Heart left ventricle (tissue), 16 donors: ENCODE data around the gene KCNH1. TPM values are rescaled to one million over a fixed set of nuclear protein-coding genes. Genes with fewer than 3 reads are reported as not detected.

Experiments used
- ATAC-seq, 4 donors: fragments of 200-7000 bp; cut with Tn5 transposase; one replicate each; pipeline ENCODE4 v1.9.1; 2020 to 2022; ENCODE audit warnings: moderate library complexity in 4 of 4, mild to moderate bottlenecking in 3 of 4, moderate number of reproducible peaks in 1 of 4
- DNase-seq, 5 donors: peaks; one replicate each; pipeline ENCODE4 v3.0.0-alpha.2; 2020
- H3K27ac ChIP-seq, 12 donors: fragments of 200-600 bp; sonication (generic) in 4 of 12; one replicate each; pipeline versions ENCODE4 v1.5.0 to v1.8.0; 2016 to 2022; ENCODE audit warnings: mild to moderate bottlenecking in 2 of 12
- H3K27me3 ChIP-seq, 9 donors: fragments of 200-600 bp; sonication (generic) in 2 of 9; one replicate each; pipeline versions ENCODE4 v1.5.1 to v1.8.0; 2016 to 2022; ENCODE audit warnings: mild to moderate bottlenecking in 3 of 9
- H3K36me3 ChIP-seq, 9 donors: fragments of 200-600 bp; sonication (generic) in 2 of 9; one replicate each; pipeline versions ENCODE4 v1.5.0 to v1.8.0; 2018 to 2022; ENCODE audit warnings: mild to moderate bottlenecking in 2 of 9
- H3K4me1 ChIP-seq, 12 donors: fragments of 200-600 bp; sonication (generic) in 4 of 12; one replicate each; pipeline versions ENCODE4 v1.5.0 to v1.8.0; 2016 to 2022; ENCODE audit warnings: mild to moderate bottlenecking in 3 of 12
- H3K4me3 ChIP-seq, 12 donors: fragments of 200-600 bp; sonication (generic) in 4 of 12; one replicate each; pipeline versions ENCODE4 v1.5.0 to v1.8.0; 2017 to 2022; ENCODE audit warnings: mild to moderate bottlenecking in 9 of 12, moderate library complexity in 4 of 12
- H3K9me3 ChIP-seq, 12 donors: fragments of 200-600 bp; sonication (generic) in 4 of 12; one replicate each; pipeline versions ENCODE4 v1.5.0 to v1.8.0; 2016 to 2022; ENCODE audit warnings: mild to moderate bottlenecking in 1 of 12
- POLR2A ChIP-seq, 2 donors: fragments of 450-650 bp; IDR thresholded peaks; one replicate each; pipeline ENCODE4 v1.6.1; 2017; ENCODE audit warnings: antibody characterized with exemption in 2 of 2, mild to moderate bottlenecking in 2 of 2, moderate library complexity in 2 of 2
- WGBS, 4 donors: extraction: QIAGEN DNeasy Blood & Tissue Kit in 2 of 4; methylation state at CpG; one replicate each; pipeline versions ENCODE4 v1.1.5 to v1.1.7; 2013 to 2018; 5-methylcytosine and 5-hydroxymethylcytosine counted together
- intact Hi-C, 10 donors: fragments of 100-400 bp; cut with DNase I; formaldehyde crosslinking; loops; one replicate each; pipeline versions ENCODE4 v1.11.1 to v1.14.2; 2022
- polyA plus RNA-seq, 2 donors: library from polyadenylated mRNA; stranded (reverse); fragments of 200-250 nt; gene quantifications; one replicate each; pipeline ENCODE4 v1.2.3, GENCODE V29; 2013
- total RNA-seq, 9 donors: library from RNA; depleted of rRNA in 2 of 9; stranded (reverse); fragments of >200 nt in 2 of 9; fragmentation: NEBNext Ultra II Directional in 3 of 9; extraction: Animal tissue kit (Norgen Biotek cat#: 25700) in 3 of 9; gene quantifications; one replicate each; pipeline versions ENCODE4 v1.1.0 to v1.2.4, GENCODE V29; 2016 to 2023
- TF ChIP-seq, protein P1 (sequence below), 12 donors: fragments of 200-600 bp; sonication (generic) in 4 of 12; IDR thresholded peaks; one replicate each; pipeline versions ENCODE4 v1.5.0 to v1.8.0; 2018 to 2022; ENCODE audit warnings: antibody characterized with exemption in 12 of 12, mild to moderate bottlenecking in 5 of 12
- donor health status: ischemic (EF 13 %, LVEDD 7.1; RV severe dilation, severe dysfunction).
- donor health status: healthy with polysubstance abuse.
- donor health status: DM: no; HTN: yes; CAD: no.
- donor health status: DM: no; HTN: no; CAD: no.
- donor health status: ischemic (EF 25% LVEDD 6.9; RV normal size, moderate dysfunction).
- donor health status: ischemic (EF 25% LVEDD 5.7; RV mildly dilated, moderate dysfunction).
- donor health status: healthy.
- donor health status: DM: yes; HTN: yes; CAD: no.
- donor health status: ischemic (EF 35%, LVEDD 5.7; RV mildly dilated, moderate dysfunction).
- donor health status: nonischemic (EF 11% LVEDD 7.7; RV severe dilation, severe dysfunction).
- donor health status: DM: yes; HTN: yes; CAD: no.
- donor health status: PGD.
- donor health status: ischemic (EF 29% LVEDD 5.4; RV normal size, mild dysfunction).
- donor health status: nonischemic (EF 23%, LVEDD 6.1; RV moderate dilation, normal function).

Gene KCNH1
- total and polyA plus RNA-seq, 11 donors = 0.03 TPM; not detected in 10

DNA sequence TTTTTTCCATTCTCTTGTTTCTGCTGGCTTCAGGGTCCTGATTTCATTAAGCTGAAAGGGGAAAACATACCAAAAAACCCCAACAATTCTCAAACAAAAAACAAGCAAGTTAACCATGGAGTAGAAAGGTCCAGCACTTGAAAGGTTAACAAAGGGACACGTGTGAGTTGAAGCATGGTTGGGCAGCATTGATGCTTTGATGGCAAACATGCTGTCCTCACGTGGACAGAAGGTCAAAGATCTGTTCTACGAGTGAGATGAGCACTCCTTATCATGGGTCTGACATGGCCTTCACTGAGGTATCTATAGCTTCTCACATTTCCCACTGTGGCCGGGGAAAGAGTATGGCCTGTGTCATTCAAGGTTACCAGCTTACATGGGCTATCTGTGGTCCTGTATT, 410.3 kb downstream of the KCNH1 start:
- DNase-seq (no peak), ATAC-seq (no peak)
- WGBS, 4 donors = 16 to 25% (median 17%) methylated on average over 4 of the region's 4 CpGs
- H3K27ac ChIP-seq = no peak overlapping the region
- no peaks in the 10 kb centered on the region for H3K36me3 ChIP-seq
- H3K27me3 ChIP-seq = peaks cover 0 to 3% (median 0%) of the 10 kb centered on the region in 9 donors
- H3K4me1 ChIP-seq = no peaks in the 10 kb centered on the region
- no peak overlapping the region for H3K4me3 ChIP-seq
- TF ChIP-seq, protein P1, sequence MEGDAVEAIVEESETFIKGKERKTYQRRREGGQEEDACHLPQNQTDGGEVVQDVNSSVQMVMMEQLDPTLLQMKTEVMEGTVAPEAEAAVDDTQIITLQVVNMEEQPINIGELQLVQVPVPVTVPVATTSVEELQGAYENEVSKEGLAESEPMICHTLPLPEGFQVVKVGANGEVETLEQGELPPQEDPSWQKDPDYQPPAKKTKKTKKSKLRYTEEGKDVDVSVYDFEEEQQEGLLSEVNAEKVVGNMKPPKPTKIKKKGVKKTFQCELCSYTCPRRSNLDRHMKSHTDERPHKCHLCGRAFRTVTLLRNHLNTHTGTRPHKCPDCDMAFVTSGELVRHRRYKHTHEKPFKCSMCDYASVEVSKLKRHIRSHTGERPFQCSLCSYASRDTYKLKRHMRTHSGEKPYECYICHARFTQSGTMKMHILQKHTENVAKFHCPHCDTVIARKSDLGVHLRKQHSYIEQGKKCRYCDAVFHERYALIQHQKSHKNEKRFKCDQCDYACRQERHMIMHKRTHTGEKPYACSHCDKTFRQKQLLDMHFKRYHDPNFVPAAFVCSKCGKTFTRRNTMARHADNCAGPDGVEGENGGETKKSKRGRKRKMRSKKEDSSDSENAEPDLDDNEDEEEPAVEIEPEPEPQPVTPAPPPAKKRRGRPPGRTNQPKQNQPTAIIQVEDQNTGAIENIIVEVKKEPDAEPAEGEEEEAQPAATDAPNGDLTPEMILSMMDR (IDR thresholded peaks at IDR 0.05) = no peak
- no peak for TF ChIP-seq POLR2A (IDR thresholded peaks at IDR 0.05)
- intact Hi-C loops = no loop called here
- H3K9me3 ChIP-seq = no peaks in the 10 kb centered on the region

DNA sequence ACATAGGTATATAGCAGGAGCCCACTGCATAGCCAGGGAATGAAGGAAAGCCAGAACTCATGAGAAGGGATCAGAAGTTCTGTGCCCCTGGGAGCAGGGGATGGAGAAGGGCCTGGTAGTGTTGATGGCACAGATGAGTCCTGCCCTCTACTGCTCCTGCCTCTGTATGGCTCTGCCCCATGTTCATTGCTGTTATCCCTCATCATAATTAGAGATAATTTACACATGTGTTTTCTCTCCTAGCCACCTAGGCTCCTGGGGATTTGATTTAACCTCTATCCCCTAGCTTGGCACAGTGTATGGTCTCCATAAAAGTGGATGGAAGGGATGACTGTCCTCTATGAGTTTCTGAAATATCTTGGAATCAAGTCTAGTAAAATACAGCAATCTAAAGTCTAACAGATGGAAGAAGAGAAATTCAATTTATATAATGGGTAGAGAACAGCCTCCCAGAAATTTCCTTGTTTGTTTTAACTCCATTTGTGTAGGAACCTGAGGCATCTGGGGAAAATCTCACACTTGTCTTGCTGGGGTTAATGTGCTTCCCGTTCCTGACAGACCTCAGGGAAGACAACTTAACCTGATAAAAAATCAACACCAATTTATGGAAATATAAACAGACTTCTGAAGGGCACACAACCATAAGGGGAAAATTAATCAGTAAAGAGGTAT, 411.4 kb downstream of the KCNH1 start:
- Histone ChIP-seq H3K36me3 (no peaks in the 10 kb centered on the region), H3K4me1 (no peaks in the 10 kb centered on the region), H3K9me3 (no peaks in the 10 kb centered on the region), H3K27ac (no peak overlapping the region), H3K27me3 (peaks cover 0 to 3% (median 0%) of the 10 kb centered on the region in 9 donors), H3K4me3 (no peak overlapping the region)
- no peak for DNase-seq
- intact Hi-C loops = no loop called here
- WGBS, 4 donors = 25 to 39% (median 31%) methylated on average over 1 of the region's 1 CpG
- no peak for ATAC-seq
- no peak for TF ChIP-seq POLR2A (IDR thresholded peaks at IDR 0.05)
- TF ChIP-seq, protein P1 (IDR thresholded peaks at IDR 0.05) = no peak

DNA sequence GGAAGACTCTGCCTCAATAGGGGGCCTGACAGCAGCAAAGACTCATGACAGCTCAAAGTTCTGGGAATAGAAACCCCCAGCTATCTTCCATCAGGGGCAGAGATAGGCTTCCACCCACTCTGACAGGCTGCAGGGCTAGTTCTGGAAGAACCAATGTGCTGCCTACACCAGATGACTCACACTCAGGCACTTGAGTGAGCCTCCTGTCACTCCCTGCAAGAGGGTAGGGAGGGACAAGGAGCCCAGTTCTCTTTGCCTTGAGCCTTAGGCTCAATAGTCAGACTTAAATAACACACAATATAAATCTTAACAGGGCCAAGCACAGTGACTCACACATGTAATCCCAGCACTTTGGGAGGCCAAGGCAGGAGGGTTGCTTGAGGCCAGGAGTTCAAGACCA, 418.9 kb downstream of the KCNH1 start:
- no peaks in the 10 kb centered on the region for H3K9me3 ChIP-seq
- TF ChIP-seq POLR2A (IDR thresholded peaks at IDR 0.05) = no peak
- TF ChIP-seq, protein P1 (IDR thresholded peaks at IDR 0.05) = no peak
- H3K4me3 ChIP-seq = no peak overlapping the region
- no peak for ATAC-seq
- H3K36me3 ChIP-seq = no peaks in the 10 kb centered on the region
- H3K4me1 ChIP-seq = no peaks in the 10 kb centered on the region
- H3K27me3 ChIP-seq = peaks cover 0 to 3% (median 0%) of the 10 kb centered on the region in 9 donors
- intact Hi-C loops = loop anchor here in 1 of 10 donors (10.0 kb wide), 1 partner anchor 420 kb away; the partner anchor contains the start of gene KCNH1
- H3K27ac ChIP-seq = no peak overlapping the region
- no peak for DNase-seq

DNA sequence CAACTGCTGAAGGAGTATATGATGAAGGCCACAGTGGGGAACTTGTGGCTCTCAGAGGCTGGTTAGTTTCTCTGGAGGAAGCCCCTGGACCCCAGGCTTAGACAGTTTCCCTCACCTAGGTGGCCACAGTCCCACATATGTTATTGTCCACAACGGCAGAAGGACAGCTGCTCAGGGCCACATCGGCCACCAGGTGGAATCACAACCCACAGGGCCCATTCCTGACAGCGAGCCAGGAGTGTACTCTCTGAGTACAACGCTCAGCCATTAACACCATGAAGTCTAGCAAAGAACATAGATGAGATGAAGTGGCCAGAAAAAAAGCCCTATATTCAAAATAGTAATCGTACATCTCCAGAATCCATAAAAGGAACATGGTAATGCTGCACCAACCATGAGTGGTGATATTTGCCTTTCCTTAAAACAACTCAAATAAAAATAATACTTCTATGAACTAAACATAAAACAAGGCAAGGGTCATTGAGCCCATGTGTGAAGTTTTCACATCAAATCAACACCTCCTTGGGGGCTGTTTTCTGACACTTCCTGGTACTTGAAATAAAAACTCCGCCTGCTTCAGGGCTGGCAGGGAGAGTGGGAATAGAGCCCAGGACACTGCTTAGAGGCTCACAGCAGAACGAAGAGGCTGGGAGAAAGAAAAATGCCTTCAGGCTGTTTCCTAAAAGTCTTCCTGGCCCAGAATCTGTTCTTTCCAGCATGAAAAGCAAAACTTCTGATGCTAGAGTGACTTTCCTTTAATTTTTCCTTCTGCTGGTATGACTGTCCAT, 421.9 kb downstream of the KCNH1 start:
- H3K27me3 ChIP-seq = no peaks in the 10 kb centered on the region
- H3K27ac ChIP-seq = no peak overlapping the region
- no peaks in the 10 kb centered on the region for H3K9me3 ChIP-seq
- intact Hi-C loops = loop anchor here in 2 of 10 donors (2.0 to 10.0 kb wide), 3 partner anchors 240 to 423 kb away; partner anchors contain the start of gene KCNH1 (in 2 of the 2)
- DNase-seq (peak in 2 of 5 donors; percentile 34 to 48), ATAC-seq (peak in 3 of 4 donors; percentile 39 to 80 (median 54))
- no peak for TF ChIP-seq POLR2A (IDR thresholded peaks at IDR 0.05)
- TF ChIP-seq, protein P1 (IDR thresholded peaks at IDR 0.05) = peak in 5 of 12 donors; percentile 14 to 44 (median 23)
- H3K4me3 ChIP-seq = no peak overlapping the region
- H3K4me1 ChIP-seq = peaks cover 0 to 2% (median 0%) of the 10 kb centered on the region in 12 donors
- WGBS, 4 donors = 47 to 61% (median 50%) methylated on average over 7 of the region's 7 CpGs
- H3K36me3 ChIP-seq = no peaks in the 10 kb centered on the region
